ENCODE data around the gene SATB1.
"Not testable (repeated sequence)": the region's sequence is repeated elsewhere in the genome, so short reads cannot be mapped to it uniquely, and the experiment has no call there.

SATB1 gene

GRCh38 chr3:18337231-18337630, 87.9 kb downstream of the SATB1 start:
- no peaks in the 10 kb centered on the region for H3K36me3 Mint-ChIP-seq (ENCODE audit: low read depth)
- no peak overlapping the region for H3K27ac Mint-ChIP-seq
- no peaks in the 10 kb centered on the region for H3K27me3 Mint-ChIP-seq
- ATAC-seq (no peak), DNase-seq (no peak)
- H3K4me1 Mint-ChIP-seq, result peaks cover 11% of the 10 kb centered on the region
- no peaks in the 10 kb centered on the region for H3K9me3 Mint-ChIP-seq
- no peak overlapping the region for H3K4me3 Mint-ChIP-seq

DNA sequence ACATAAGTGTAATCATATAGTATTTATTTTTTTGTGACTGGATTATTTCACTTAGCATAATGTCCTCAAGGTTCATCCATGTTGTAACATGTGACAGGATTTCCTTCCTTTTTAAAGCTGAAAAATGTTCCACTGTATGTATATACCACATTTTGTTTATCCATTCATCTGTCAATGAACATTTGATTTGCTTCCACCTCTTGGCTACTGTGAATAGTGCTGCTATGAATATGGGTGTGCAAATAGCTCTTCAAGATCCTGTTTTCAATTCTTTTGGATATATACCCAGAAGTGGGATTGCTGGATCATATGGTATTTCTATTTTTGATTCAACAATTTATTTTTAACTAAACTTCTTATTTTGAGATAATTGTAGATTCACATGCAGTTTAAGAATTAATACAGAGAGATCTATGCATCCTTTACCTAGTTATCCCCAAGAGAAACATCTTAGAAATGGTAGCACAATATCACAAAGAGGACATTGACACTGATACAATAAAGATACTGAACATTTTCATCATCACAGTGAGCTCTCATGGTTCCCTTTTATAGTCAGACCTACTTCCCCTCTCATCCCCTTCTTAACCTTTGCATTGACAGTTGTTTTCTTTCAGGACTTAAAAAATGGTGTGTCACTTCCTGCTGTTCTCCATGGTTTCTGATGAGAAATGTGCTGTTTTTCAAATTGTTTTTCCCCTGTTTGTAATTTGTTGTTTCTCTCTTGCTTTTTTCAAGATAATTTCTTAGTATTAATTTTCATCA, 90.1 kb downstream of the SATB1 start:
- no peaks in the 10 kb centered on the region for H3K9me3 Mint-ChIP-seq

GRCh38 chr3:18330772-18331441, 94.2 kb downstream of the SATB1 start:
- not testable (repeated sequence) for H3K27ac Mint-ChIP-seq; ATAC-seq; H3K36me3 Mint-ChIP-seq (ENCODE audit: low read depth); DNase-seq; H3K9me3 Mint-ChIP-seq; H3K27me3 Mint-ChIP-seq; H3K4me3 Mint-ChIP-seq
- peaks cover 11% of the 10 kb centered on the region for H3K4me1 Mint-ChIP-seq

More for the DNA sequence above, 90.1 kb downstream of the SATB1 start:
- Mint-ChIP-seq H3K4me1 (peaks cover 11% of the 10 kb centered on the region), H3K27me3 (no peaks in the 10 kb centered on the region), H3K27ac (no peak overlapping the region), H3K36me3 (ENCODE audit: low read depth) (no peaks in the 10 kb centered on the region), H3K4me3 (no peak overlapping the region)
- no peak for DNase-seq
- peak; percentile 40 for ATAC-seq

DNA sequence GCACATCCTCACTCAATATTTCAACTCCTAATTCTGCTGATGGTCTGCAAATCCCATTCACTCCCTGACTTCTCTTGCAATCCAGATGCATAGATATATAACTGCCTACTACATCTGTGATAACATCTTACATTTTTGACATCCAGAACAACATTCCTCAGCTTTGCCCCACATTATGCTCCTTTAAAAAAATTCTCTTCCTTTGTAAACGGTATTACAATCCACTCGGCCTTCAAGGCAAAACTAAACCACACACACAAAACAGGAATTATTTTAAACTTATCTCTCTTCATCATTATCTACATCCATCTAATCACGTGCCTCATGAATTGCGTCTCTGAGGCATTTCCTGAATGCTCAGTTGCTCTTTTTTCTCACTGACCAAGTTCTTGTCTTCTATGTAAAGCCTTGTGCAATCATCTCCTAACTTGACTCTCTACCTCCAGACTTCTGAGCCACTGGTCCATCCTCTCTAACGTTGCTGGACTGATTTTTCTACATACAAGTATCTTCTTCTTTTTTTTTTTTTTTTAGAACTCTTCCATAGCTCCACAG, 117.0 kb downstream of the SATB1 start:
- H3K27me3 Mint-ChIP-seq, result no peaks in the 10 kb centered on the region
- no peak for ATAC-seq
- peaks cover 2% of the 10 kb centered on the region for H3K4me1 Mint-ChIP-seq
- no peak for DNase-seq
- H3K36me3 Mint-ChIP-seq (ENCODE audit: low read depth), result no peaks in the 10 kb centered on the region
- H3K27ac Mint-ChIP-seq, result no peak overlapping the region
- no peaks in the 10 kb centered on the region for H3K9me3 Mint-ChIP-seq
- H3K4me3 Mint-ChIP-seq, result no peak overlapping the region

GRCh38 chr3:18307529-18307928, 117.6 kb downstream of the SATB1 start:
- ATAC-seq, result no peak
- Mint-ChIP-seq H3K4me3 (no peak overlapping the region), H3K27me3 (no peaks in the 10 kb centered on the region), H3K9me3 (no peaks in the 10 kb centered on the region), H3K36me3 (ENCODE audit: low read depth) (no peaks in the 10 kb centered on the region), H3K27ac (no peak overlapping the region), H3K4me1 (peaks cover 4% of the 10 kb centered on the region)
- no peak for DNase-seq

DNA sequence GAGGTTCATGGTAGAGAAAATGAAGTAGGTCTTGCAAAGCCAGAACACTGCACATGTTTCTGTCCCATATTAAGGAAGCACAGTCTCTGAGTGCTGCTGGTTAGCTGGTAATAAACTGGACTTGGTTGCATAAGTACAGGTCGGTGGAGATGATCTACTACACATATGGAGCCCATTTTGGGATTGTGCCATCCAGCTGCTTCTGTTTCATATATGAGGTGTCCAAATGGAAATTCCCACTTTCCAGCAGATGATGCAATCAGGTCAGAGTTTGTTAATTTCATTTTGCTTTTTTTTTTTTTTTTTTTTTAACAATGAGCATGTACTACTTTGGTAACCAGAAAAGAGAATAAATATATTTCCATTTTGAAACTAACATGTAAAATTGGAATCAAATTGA, 122.6 kb downstream of the SATB1 start:
- Mint-ChIP-seq H3K36me3 (ENCODE audit: low read depth) (peaks cover 2% of the 10 kb centered on the region), H3K4me3 (no peak overlapping the region), H3K27ac (no peak overlapping the region), H3K9me3 (peaks cover 5% of the 10 kb centered on the region), H3K27me3 (no peaks in the 10 kb centered on the region), H3K4me1 (peaks cover 15% of the 10 kb centered on the region)
- DNase-seq (no peak), ATAC-seq (no peak)

- H3K27ac Mint-ChIP-seq, result no peak overlapping the region
- DNase-seq, result no peak
- H3K36me3 Mint-ChIP-seq (ENCODE audit: low read depth), result peaks cover 9% of the 10 kb centered on the region
- H3K4me3 Mint-ChIP-seq, result no peak overlapping the region
- no peaks in the 10 kb centered on the region for H3K27me3 Mint-ChIP-seq
- H3K9me3 Mint-ChIP-seq, result peaks cover 12% of the 10 kb centered on the region
- H3K4me1 Mint-ChIP-seq, result peaks cover 15% of the 10 kb centered on the region
- ATAC-seq, result peak; percentile 63
These were observed 123.4 kb downstream of the SATB1 start for GRCh38 chr3:18301781-18302180.

GRCh38 chr3:18300916-18301315, 124.2 kb downstream of the SATB1 start:
- DNase-seq, result no peak
- H3K4me1 Mint-ChIP-seq, result peaks cover 15% of the 10 kb centered on the region
- H3K27ac Mint-ChIP-seq, result no peak overlapping the region
- no peaks in the 10 kb centered on the region for H3K27me3 Mint-ChIP-seq
- H3K4me3 Mint-ChIP-seq, result no peak overlapping the region
- peaks cover 18% of the 10 kb centered on the region for H3K9me3 Mint-ChIP-seq
- no peak for ATAC-seq
- peaks cover 9% of the 10 kb centered on the region for H3K36me3 Mint-ChIP-seq (ENCODE audit: low read depth)

GRCh38 chr3:18297126-18297525, 128.0 kb downstream of the SATB1 start:
- ATAC-seq, result no peak
- Mint-ChIP-seq H3K4me3 (no peak overlapping the region), H3K36me3 (ENCODE audit: low read depth) (peaks cover 9% of the 10 kb centered on the region), H3K27me3 (no peaks in the 10 kb centered on the region), H3K27ac (no peak overlapping the region), H3K4me1 (peaks cover 8% of the 10 kb centered on the region), H3K9me3 (peaks cover 21% of the 10 kb centered on the region)
- DNase-seq, result no peak

All from activated naive CD8-positive, alpha-beta T cell treated with anti-CD3 and anti-CD28 coated beads, Interleukin-2, amount 50 U/mL, for 24 hours (primary cell).